ENCODE results near the gene MID2.
"Not testable (repeated sequence)": the region's sequence is repeated elsewhere in the genome, so short reads cannot be mapped to it uniquely, and the experiment has no call there.

MID2 gene

GRCh38 chrX:107955337-107955736 lies 129.7 kb downstream of the MID2 start:
- not testable (repeated sequence) for DNase-seq

- no peak for DNase-seq
These were observed 143.0 kb downstream of the MID2 start for GRCh38 chrX:107968623-107969022.

- no peak for DNase-seq
These were observed 144.4 kb downstream of the MID2 start for GRCh38 chrX:107970073-107970472.

DNA sequence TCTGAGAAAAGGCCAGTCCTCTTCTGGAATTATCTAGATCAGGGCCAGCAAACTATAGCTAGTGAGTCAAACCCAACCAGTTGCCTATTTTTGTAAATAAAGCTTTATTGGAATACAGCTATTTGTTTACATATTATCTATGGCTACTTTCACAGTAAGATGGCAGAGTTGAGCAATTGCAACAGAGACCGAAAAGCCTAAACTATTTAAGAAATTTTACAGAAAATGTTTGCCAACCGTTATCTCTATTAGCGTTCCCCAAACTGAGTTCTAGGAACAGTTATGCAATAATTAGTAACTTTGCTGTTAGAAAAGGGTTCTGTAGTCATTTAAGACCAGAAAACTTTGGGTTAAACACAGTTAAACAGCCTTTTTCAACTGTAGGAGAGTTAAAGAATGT lies 146.0 kb downstream of the MID2 start:
- DNase-seq, result no peak
